ENCODE data around the gene HIPK1. TPM values are rescaled to one million over a fixed set of nuclear protein-coding genes. Genes with fewer than 3 reads are reported as not detected.
A peak's percentile ranks its signal among the peaks of the same experiment; 100 is the strongest.
"Not testable (repeated sequence)": the region's sequence is repeated elsewhere in the genome, so short reads cannot be mapped to it uniquely, and the experiment has no call there.

Gene HIPK1
- total RNA-seq, 1 donor from 2014 or later, result 41.9 TPM

GRCh38 chr1:113943028-113943811 is 14.1 kb downstream of the HIPK1 start:
- no peak for DNase-seq (ENCODE audit: low read depth in 2 of 2)

GRCh38 chr1:113945329-113945728 is 16.2 kb downstream of the HIPK1 start:
- no peak for DNase-seq (ENCODE audit: low read depth in 2 of 2)

GRCh38 chr1:113946112-113946511 is 17.0 kb downstream of the HIPK1 start:
- DNase-seq (ENCODE audit: low read depth in 2 of 2), result no peak

- peak; percentile 29 to 37 for DNase-seq (ENCODE audit: low read depth in 2 of 2)
Observed at GRCh38 chr1:113946678-113947387, 17.7 kb downstream of the HIPK1 start.

- peak; percentile 6 to 42 for DNase-seq (ENCODE audit: low read depth in 2 of 2)
Observed at GRCh38 chr1:113947388-113948107, 18.4 kb downstream of the HIPK1 start.

GRCh38 chr1:113948151-113948550 is 19.0 kb downstream of the HIPK1 start:
- DNase-seq (ENCODE audit: low read depth in 2 of 2), result not testable (repeated sequence)

- DNase-seq (ENCODE audit: low read depth in 2 of 2), result peak in 1 of 2 donors; percentile 36
Observed at GRCh38 chr1:113949007-113949406, 19.9 kb downstream of the HIPK1 start.

GRCh38 chr1:113950908-113951307 is 21.8 kb downstream of the HIPK1 start:
- DNase-seq (ENCODE audit: low read depth in 2 of 2), result no peak

- DNase-seq (ENCODE audit: low read depth in 2 of 2), result no peak
Observed at GRCh38 chr1:113951719-113952118, 22.6 kb downstream of the HIPK1 start.

GRCh38 chr1:113957984-113958383 is 28.9 kb downstream of the HIPK1 start:
- DNase-seq (ENCODE audit: low read depth in 2 of 2), result no peak

GRCh38 chr1:113958691-113959090 is 29.6 kb downstream of the HIPK1 start:
- DNase-seq (ENCODE audit: low read depth in 2 of 2), result no peak

- peak in 1 of 2 donors; percentile 25 for DNase-seq (ENCODE audit: low read depth in 2 of 2)
Observed at GRCh38 chr1:113963281-113963906, 34.3 kb downstream of the HIPK1 start.

GRCh38 chr1:113965703-113966412 is 36.7 kb downstream of the HIPK1 start:
- DNase-seq (ENCODE audit: low read depth in 2 of 2), result no peak

GRCh38 chr1:113972954-113973353 is 43.8 kb downstream of the HIPK1 start:
- no peak for DNase-seq (ENCODE audit: low read depth in 2 of 2)

GRCh38 chr1:113975211-113975895 is 46.2 kb downstream of the HIPK1 start:
- peak in 1 of 2 donors; percentile 76 for DNase-seq (ENCODE audit: low read depth in 2 of 2)

- DNase-seq (ENCODE audit: low read depth in 2 of 2), result peak; percentile 68 to 74
Observed at GRCh38 chr1:113976609-113977278, 47.6 kb downstream of the HIPK1 start.

- peak in 1 of 2 donors; percentile 28 for DNase-seq (ENCODE audit: low read depth in 2 of 2)
Observed at GRCh38 chr1:113977906-113978305, 48.8 kb downstream of the HIPK1 start.

- peak; percentile 91 to 92 for DNase-seq (ENCODE audit: low read depth in 2 of 2)
Observed at GRCh38 chr1:113978863-113979702, 50.0 kb downstream of the HIPK1 start, which contains the start of gene OLFML3. Gene OLFML3, plus strand, starts transcription at chr1:113979474. Its CDS starts 43 bp downstream, at chr1:113979517.

GRCh38 chr1:113980110-113980509 is 51.0 kb downstream of the HIPK1 start:
- DNase-seq (ENCODE audit: low read depth in 2 of 2), result no peak

Measured in lung microvascular endothelial cell (primary cell).